ENCODE data around the gene TMEM245.
"Not testable (repeated sequence)": the region's sequence is repeated elsewhere in the genome, so short reads cannot be mapped to it uniquely, and the experiment has no call there.

TMEM245 gene

DNA sequence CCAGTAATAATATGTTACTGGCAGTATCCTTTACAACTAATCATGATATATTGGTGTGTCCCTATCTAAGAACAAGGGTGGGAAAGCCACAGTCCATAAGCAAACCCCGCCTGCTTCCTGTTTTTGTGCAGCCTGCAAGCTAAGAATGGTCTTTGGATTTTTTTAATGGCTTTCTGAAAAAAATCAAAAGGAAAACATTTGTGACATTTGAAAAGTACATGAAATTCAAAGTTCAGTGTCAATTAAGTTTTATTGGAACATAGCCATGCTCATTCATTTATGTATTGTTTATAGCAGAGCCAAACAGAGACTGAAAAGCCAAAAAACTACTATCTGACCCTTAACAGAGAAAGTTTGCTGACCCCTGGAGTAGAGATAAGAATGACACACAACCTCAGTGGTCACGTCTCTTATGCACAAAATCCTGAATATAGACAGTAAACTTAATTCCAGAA, 12.8 kb upstream of the TMEM245 start:
- DNase-seq (ENCODE audit: low spot score), result no peak

DNA sequence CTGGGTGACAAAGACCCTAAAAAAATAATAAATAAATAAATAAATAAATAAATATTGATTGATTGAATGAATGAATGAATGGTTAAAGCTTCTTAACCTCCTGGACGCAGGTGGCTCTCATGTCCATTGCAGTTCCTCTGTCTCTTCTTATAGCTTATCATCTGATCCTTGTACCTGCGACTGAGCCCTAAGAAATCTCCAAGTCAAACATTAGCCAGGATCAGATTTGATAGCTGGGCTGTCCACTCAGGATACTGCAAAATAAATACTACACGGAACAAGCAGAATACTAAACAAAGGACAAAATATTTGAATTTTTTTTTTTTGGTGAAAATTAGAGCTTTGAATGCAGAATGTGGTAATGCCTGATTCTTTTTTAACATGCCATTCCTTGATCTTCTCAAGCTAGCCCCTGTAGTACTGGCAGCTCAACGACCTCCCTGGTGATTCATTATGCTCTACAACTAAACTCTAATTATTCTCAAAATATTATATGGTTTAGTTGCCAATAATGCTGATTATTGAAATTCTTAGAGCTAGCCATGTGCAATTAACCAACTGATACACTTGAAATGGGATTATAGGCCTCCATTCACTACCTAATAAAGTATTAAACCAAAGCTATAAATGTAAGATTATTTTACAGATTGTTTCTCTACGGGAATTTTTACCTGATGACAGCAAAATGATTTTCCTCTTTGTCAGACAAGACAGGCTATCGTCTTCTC, 9.9 kb upstream of the TMEM245 start:
- DNase-seq (ENCODE audit: low spot score), result no peak

DNA sequence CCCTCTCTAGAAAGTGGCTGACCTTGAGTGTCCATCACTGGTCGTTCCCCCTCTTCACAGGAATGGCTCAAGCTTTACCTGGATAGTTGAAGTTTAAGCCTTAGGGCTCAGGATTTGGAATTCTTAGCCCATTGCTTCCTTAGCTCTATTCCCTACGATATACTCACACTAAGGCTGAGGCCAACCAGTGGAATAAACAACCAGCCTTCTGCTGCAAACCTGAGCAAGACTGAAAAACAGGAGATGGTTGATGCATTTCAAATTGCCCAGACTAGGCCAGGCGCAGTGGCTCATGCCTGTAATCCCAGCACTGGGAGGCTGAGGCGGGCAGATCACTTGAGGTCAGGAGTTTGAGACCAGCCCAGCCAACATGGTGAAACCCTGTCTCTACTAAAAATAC, 6.9 kb upstream of the TMEM245 start:
- not testable (repeated sequence) for DNase-seq (ENCODE audit: low spot score)

DNA sequence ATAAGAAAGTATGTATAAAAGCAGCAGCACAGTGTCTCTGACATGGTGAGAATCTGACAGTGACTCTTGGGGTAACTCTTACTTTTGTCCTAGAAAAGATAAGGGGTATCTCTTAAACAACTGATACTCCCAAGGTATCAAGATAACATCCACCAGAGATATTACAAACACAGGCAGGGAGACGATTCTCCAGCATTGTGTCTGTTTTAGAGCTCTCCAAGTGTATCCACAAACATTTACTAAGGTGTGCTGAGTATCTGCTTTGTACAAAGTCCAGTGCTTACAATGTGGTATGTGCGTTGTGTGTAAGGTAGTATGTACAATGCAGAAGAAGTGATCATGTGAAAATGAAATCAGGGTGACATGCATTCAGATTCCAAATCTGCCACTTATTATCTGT, 4.4 kb upstream of the TMEM245 start:
- DNase-seq (ENCODE audit: low spot score), result no peak

DNA sequence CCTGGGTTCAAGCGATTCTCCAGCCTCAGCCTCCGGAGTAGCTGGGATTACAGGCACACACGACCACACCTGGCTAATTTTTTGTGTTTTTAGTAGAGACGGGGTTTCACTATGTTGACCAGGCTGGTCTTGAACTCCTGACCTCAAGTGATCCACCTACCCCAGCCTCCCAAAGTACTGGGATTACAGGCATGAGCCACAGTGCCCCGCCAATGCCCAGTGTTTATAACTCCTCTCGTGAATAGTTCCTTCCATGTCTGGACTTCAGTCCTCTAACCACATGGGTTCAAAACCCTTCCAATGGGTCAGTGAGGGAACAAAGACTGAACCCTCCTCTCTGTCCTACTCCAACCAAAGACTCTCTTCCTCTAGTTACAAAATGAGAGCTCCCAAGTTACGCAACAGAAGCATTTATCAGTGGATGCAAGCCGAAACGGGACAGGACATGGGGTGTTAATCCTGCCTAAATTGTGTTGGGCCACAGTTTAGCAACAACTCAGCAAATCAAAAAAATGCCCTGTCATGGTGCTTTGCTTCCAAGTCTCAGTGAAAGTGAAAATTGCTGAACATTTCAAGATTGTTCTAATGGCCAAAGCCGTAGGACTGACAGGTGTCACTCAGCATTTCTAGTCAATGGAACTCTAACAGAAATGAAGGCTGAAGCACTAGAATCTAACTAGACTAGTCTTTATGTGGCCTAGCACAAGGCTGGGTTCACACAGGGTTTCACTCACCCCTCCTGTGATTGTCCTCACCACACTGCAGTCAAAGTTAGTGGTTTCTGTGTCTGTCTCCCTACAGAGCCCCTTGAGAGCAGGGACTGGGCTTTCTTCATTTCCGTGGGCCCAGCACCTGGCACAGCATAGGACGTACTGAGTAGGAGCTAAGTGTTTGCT, 3.2 kb upstream of the TMEM245 start:
- no peak for DNase-seq (ENCODE audit: low spot score)

DNA sequence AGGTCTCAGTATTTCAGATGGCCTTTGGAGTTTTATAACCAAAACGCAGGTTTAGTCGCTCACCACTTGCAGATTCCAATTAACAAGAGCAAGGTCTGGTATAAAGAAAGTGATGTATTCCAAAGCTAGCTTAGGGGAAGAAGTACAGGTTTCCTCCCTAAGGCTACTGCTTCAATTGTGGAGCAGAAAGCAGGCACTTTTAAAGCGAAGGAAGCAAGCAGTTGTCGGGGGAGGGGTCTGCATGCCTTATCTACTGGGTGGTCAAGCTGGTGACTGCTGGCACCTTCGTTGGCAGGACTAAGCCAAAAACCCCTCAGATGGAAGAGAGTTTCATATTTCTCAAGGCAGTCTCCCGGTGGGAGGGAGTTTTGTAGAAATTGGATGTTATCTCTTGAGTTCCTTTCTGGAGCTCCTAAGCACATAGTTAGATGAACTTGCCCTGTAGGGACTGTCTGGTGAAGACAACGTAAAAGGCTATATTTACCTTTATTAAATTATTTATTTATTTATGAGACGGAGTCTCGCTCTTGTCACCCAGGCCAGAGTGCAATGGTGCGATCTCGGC, 1.6 kb upstream of the TMEM245 start:
- no peak for DNase-seq (ENCODE audit: low spot score)

DNA sequence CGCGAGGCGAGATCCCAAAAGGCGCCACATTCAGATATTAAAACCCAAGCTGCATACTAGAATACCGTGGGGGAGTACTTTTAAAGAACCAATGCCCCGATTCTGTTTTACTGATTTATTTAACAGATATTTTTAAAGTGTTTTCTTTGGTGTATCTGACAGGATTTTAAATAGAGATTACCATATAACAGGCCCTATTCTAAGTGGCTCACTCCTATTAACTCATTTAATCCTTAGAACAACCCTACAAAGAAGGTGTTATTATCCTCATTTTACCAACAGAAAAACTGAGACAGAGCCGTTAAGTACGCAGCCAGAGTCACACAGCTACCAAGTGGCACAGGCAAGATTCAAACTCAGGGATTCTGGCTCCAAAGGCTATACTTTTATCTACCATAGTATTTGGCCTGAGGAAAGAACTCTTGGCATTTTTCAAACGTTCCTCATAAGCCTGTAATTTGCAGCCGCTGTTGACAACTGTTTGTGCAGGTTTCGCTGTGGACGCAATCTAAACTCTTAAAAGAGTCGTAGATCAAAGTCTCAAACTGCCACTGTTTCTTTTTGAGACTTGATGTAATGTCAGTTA, 550 bp upstream of the TMEM245 start:
- no peak for DNase-seq (ENCODE audit: low spot score)

DNA sequence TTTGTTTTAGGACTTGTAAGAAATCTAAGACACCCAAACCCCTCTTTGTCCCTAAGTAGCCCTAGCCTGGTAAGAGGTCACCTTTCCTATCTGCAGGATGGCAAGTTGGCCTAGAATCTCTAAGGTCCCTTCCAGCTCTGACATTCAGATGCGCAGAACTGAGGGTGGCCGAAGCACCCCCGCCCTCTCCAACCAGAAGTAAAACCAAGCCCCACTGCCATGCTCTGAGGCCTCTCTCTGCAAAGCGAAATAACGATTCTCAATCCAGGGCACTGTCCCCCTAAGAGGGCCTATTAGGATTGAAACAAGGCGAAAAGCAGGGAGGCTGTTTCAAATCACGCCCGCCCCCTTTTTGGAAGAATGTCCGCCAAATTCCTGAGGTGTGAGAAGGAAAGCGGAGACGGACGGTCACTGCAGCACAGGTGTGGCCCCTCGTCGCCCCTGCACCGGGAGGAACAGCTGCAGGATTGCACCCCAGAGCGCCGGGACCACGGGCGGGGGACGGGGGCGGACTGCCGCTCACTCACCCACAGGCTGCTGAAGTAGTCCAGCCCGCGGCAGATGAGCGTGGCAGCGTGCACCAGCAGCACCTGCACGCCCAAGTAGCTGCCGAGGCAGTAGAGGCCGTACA, 824 bp downstream of the TMEM245 start:
- no peak for DNase-seq (ENCODE audit: low spot score)

DNA sequence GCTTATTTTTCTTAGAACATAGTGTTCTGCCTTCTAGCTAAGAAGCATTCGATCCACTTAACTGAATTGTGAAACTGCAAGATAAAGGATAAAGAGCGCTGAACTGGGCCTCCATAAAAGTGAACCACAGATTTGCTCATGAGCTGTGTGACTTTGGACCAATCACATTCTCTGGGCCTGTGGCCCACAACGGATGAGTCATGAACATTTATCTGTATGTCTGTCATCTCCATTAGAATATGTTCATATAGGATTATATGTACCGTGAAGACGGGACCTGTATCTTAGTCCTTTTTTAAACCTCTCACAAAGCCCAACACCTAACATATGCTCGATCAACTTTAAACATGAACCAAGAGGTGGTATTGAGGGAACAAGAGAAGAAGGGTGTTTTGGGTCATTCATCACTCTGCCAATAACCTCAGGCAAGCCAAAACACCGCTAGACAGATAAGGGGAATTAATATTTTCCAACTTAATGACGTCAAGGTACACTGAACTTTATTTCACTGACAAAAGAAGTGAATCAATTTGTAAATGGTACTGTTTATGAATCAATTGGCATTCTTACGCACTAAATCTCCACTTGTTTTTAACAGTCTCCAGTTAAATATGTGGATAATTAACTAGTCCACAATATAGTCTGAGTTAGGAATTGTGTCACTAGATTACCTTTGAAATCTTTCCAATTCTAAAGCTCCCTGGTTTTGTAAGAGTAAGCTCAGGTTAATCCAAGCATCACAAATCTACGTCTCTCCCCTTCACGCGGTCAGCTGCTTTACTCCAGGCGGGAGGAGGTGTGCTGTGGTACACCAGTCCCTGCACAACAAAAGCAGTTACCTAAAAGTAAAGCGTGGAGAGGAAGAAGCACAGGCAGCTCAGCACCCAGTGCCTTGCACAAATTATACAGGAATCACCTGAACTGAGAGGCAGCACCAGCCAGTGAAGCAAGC, 1.6 kb downstream of the TMEM245 start:
- DNase-seq (ENCODE audit: low spot score), result peak; percentile 64

DNA sequence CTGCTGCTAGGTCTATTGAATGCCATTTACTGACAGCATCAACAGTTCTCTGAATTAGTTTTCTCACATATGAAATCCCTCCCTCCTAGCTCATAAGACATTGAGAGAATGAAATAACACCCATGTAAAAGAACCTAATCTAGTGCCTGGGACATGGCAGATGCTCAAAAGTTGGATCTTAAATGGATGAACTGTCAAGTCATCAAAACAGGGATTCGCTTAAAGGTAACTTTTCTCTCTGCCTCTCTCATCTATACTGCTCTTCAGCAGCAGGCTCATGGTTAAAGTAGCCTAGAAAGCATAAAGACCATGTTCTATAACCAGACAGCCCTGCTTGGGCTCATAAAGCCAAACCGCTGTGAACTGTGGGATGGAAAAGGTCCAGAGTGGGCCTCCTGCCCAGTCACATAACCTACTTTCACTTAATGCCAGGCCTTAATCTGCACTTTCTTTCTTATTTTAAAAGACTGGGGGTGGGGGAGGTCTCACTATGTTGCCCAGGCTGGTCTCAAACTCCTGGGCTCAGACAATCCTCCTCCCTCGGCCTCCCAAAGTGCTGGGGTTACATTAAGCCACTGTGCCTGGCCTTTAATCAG, 3.7 kb downstream of the TMEM245 start:
- no peak for DNase-seq (ENCODE audit: low spot score)

DNA sequence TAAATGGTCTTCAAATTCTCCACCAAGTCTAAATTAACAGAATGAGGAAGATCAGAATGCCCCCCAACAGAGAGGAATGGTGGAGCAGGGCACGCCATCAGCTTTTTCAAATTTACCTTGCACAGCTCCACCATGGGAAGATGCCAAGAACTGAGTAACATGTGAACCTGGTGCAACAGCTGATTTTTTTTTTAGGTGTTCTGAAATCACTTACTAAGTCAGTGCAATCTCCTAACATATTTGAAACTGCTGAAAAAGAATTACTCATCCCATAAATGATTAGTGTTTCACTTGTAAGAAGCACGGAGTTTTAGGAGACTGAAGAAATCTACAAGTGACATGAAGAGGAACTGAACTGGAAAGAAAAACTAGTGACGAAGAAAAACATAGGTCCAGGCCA, 5.1 kb downstream of the TMEM245 start:
- no peak for DNase-seq (ENCODE audit: low spot score)

DNA sequence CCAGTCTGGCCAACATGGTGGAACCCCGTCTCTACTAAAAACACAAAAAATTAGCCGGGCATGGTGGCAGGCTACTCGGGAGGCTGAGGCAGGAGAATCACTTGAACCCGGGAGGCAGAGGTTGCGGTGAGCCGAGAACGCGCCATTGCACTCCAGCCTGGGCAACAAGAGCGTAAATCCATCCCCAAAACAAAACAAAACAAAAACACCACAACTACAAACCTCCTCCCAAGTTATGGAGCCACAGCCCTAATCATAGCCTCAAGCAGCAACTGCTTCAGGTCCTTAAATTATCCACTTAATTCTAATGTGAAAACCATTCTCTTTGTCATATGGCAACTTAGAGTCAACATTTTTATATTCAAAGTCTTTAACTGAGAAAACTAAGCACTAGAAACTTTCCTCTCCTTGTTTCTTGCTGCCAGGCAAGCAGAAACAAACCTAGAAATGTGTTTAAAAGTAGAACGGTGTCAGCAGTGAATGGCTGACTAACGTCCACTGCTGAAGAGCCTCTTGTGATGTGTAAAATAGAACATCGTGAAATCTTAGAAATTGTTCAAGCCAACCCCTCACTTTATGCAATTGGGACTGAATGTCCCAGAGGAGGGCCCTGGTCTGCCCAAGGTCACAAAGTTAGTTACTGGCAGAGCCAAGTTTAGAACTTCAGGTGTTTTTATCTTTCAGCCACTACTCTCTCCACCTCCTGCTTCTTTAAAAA, 5.7 kb downstream of the TMEM245 start:
- DNase-seq (ENCODE audit: low spot score), result no peak

DNA sequence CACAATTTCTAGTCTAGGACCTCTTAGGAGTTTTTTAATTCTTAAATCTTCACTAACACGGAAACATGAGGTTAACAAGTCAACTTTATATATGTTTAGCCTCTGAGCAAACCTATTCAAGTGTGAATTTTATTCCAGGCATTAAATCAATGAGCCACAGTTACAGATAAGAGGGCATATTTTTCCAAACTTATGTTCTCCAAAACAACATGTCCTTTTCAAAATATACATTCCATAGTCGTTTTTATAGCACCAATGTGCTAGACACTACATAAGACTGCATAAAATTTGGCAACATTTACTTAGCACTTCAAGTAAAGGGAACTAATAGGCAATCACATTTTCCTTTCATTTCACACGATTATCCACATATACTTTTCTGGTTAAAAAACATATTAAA, 6.5 kb downstream of the TMEM245 start:
- no peak for DNase-seq (ENCODE audit: low spot score)

DNA sequence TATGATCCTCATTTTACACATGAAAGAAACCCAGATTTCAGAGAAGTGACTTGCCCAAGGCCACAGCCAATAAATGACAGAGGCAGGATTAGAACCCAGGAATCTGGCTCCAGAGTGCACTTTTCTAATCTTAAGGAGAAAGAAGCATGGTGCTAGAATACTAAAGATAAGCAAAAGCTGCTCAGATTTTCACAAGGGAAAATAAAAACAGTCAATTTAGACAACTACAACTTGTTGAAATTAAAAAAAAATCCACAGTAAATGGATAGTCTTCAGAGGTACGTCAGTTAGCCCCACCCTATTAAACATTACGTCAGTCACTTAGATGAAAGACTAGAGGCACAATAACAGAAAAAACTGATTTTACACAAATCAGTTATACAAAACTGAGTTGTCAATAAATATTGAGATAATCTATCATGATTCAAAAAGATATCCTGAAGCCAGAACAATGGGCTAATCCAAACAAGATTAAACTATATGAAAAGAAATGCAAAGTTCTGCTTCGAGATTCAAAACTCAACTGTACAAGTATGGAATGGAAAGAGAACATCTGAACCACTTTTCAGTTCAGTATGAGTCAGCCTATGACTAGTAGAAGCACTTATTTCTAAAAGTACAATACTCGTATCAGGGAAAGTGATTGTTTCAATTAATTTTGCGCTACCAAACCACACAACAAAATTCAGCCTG, 9.3 kb downstream of the TMEM245 start:
- no peak for DNase-seq (ENCODE audit: low spot score)

DNA sequence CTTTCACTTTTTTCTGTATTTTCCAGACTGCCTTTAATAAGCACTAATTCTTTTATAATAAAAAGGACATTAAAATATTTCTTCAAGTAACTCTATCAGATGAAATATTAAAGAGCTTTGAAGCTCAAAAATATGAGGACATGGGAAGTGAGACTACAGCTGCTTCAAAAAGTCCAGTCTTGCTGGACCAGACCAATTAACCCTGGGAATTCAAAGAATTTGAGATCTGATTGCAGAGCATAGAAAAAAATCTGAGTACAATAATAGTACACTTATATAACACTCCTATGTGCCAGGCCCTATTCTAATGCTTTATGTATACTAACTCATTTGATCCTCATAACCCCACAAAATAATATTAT, 9.8 kb downstream of the TMEM245 start:
- no peak for DNase-seq (ENCODE audit: low spot score)

DNA sequence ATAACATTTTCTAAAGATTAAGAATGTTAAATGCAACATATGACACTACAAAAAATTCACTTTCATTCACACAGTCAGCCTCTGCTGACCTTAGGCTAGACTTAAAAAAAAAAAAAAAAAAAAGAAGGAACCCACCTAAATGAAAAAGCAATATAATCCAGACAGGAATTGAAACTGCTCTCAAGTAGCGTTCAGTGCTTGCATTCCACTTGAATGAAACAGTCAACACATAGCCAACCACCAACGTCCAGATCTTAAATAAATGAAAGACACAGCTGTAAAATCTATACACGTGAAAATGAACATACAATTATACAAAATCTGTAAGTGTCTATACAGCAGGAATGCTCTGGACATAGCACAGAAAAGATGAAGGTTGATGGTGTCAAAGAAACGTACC, 11.4 kb downstream of the TMEM245 start:
- no peak for DNase-seq (ENCODE audit: low spot score)

DNA sequence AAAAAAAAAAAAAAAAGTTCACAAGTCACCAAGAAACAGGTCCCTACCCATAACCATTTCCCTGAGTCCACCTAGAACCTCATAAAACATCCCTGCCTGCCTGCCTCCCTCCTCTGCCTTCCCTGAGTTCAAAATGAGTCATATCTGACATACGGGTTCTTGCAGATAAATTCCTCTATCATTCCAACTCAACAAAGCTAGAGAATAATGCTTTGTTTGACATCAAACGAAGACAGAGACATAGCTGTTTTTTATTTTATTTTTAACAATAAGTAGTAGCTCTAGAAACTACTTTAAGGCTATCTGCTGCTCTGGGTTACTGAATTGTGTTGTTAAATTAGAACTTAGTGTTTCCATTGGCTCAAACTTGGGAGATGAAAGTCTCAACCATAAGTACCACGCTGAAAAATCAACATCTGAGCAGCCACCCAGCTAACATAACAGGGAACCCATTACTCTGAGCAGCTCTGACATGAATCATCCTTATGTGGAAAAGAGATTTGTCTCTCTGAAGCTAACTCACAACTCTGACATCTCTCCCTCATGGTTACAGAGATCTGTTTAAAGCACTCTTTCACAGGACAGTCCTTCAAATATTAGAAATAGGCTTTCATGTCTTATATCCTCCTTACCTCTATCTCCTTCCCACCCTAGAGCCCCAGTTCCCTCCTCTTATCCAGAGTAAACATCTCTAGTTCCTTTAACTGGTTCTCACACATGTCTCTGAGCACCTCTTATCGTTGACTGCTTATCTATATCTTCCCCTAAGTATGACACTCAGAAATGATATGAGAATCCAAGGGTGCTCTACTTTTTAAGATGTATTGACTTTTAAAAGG, 12.1 kb downstream of the TMEM245 start:
- DNase-seq (ENCODE audit: low spot score), result peak; percentile 67

DNA sequence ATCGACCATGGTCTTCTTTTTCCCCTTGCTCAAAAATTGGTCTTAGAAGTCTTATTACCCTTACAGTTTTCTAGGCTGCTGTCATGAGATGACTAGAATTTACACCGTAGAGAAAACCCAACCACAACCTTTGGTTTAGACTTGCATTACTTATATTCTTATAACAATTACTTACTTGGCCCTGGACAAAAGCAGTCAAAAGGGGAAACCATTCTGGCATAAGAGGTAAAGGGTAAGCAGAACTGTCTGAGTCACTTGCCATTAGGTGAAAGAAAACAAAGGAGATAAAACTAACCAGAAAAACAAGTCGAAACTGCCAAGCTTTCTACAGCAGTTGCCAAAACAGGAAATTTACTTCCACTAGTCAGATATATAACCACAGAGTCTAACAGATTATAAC, 17.9 kb downstream of the TMEM245 start:
- DNase-seq (ENCODE audit: low spot score), result peak; percentile 59
